ENCODE data around the gene KLHDC8A. TPM values are rescaled to one million over a fixed set of nuclear protein-coding genes. Genes with fewer than 3 reads are reported as not detected.

KLHDC8A gene
- total RNA-seq, 1 experiment from 2014 or later: not detected

DNA sequence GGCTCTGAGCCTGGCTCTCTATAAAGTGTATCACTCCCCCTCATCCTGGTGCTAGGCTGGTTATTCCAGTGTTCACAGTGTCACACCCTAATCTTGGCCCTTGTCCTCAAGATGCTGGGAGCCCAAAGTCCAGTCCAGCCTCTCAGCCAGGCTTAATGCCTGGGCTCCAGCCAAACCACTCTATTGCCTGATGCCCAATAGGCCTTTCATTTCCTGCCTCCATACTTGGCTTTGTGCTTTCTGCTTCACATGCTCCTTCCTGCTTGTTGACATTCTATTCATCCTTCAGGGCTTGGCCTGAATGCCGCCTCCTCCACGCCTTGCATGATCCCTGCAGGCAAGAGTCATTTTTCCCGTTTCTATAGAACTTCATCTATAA, 1.7 kb downstream of the KLHDC8A start:
- ChIA-PET CTCF (interaction anchor here (1.5 to 2.4 kb wide), 3 partner anchors 19 to 169 kb away, joined by 9 to 47 read pairs (median 33); no protein-coding TSS in a partner anchor), POLR2A (ENCODE audit: low non-redundant PET) (no interaction called here)
- no TSS peak for BruUV-seq (replicated peaks)
- no peak overlapping the region for H3K4me3 ChIP-seq (ENCODE audit: low read depth, low read length, poor library complexity, severe bottlenecking)
- intact Hi-C loops (cut with micrococcal nuclease; ENCODE audit: unreplicated experiment): no loop called here
- H3K27me3 ChIP-seq (replicated peaks; ENCODE audit: insufficient read depth, low read depth, low read length, poor library complexity): no peaks in the 10 kb centered on the region
- no peak overlapping the region for H3K27ac ChIP-seq (ENCODE audit: low read depth, low read length, poor library complexity, severe bottlenecking)
- no peak for DNase-seq (ENCODE audit: low spot score)
- TF ChIP-seq, protein P1, sequence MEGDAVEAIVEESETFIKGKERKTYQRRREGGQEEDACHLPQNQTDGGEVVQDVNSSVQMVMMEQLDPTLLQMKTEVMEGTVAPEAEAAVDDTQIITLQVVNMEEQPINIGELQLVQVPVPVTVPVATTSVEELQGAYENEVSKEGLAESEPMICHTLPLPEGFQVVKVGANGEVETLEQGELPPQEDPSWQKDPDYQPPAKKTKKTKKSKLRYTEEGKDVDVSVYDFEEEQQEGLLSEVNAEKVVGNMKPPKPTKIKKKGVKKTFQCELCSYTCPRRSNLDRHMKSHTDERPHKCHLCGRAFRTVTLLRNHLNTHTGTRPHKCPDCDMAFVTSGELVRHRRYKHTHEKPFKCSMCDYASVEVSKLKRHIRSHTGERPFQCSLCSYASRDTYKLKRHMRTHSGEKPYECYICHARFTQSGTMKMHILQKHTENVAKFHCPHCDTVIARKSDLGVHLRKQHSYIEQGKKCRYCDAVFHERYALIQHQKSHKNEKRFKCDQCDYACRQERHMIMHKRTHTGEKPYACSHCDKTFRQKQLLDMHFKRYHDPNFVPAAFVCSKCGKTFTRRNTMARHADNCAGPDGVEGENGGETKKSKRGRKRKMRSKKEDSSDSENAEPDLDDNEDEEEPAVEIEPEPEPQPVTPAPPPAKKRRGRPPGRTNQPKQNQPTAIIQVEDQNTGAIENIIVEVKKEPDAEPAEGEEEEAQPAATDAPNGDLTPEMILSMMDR (conservative IDR thresholded peaks at IDR 0.05; ENCODE audit: low read depth, low read length): no peak
- TF ChIP-seq EZH2 (IDR thresholded peaks at IDR 0.05; ENCODE audit: borderline replicate concordance, low read depth, low read length, poor library complexity, severe bottlenecking): no peak
- peaks cover 15% of the 10 kb centered on the region for H3K4me1 ChIP-seq (ENCODE audit: insufficient read depth, low read length, poor library complexity, severe bottlenecking)
- H3K36me3 ChIP-seq (ENCODE audit: insufficient read depth, low read length, poor library complexity, severe bottlenecking): no peaks in the 10 kb centered on the region
- H3K9me3 ChIP-seq (ENCODE audit: low read depth, low read length, poor library complexity, severe bottlenecking): no peaks in the 10 kb centered on the region

GRCh38 chr1:205354259-205355074, 2.3 kb downstream of the KLHDC8A start:
- no peaks in the 10 kb centered on the region for H3K36me3 ChIP-seq (ENCODE audit: insufficient read depth, low read length, poor library complexity, severe bottlenecking)
- ChIA-PET POLR2A (ENCODE audit: low non-redundant PET) (no interaction called here), CTCF (interaction anchor here (0.5 to 2.4 kb wide), 13 partner anchors 19 to 303 kb away, joined by 3 to 47 read pairs (median 4); no protein-coding TSS in a partner anchor)
- H3K27ac ChIP-seq (ENCODE audit: low read depth, low read length, poor library complexity, severe bottlenecking): no peak overlapping the region
- no TSS peak for BruUV-seq (replicated peaks)
- peak; percentile 81 for DNase-seq (ENCODE audit: low spot score)
- peaks cover 15% of the 10 kb centered on the region for H3K4me1 ChIP-seq (ENCODE audit: insufficient read depth, low read length, poor library complexity, severe bottlenecking)
- TF ChIP-seq, protein P1 (conservative IDR thresholded peaks at IDR 0.05; ENCODE audit: low read depth, low read length): peak; percentile 94
- no peak for TF ChIP-seq EZH2 (IDR thresholded peaks at IDR 0.05; ENCODE audit: borderline replicate concordance, low read depth, low read length, poor library complexity, severe bottlenecking)
- no peak overlapping the region for H3K4me3 ChIP-seq (ENCODE audit: low read depth, low read length, poor library complexity, severe bottlenecking)
- H3K9me3 ChIP-seq (ENCODE audit: low read depth, low read length, poor library complexity, severe bottlenecking): no peaks in the 10 kb centered on the region
- no peaks in the 10 kb centered on the region for H3K27me3 ChIP-seq (replicated peaks; ENCODE audit: insufficient read depth, low read depth, low read length, poor library complexity)
- intact Hi-C loops (cut with micrococcal nuclease; ENCODE audit: unreplicated experiment): loop anchor here (1.0 kb wide), 2 partner anchors 131 to 170 kb away; no protein-coding TSS in a partner anchor

DNA sequence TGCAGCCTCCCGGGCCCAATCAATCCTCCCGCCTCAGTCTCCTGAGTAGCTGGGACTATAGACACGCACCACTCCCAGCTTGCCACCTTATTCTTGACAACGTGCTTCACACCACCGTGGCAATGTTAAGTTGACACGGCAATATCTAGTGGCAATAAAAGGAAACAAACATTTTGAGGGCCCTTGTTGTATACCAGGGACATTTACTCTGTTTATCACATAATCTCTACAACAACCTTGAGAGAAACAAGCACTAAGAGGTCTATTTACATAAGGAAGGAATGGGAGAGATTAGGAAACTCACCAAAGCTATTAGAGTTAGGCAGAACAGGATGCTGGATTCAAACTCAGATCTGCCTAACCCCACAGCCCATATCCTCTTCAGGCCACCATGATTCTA, 3.1 kb downstream of the KLHDC8A start:
- Histone ChIP-seq H3K9me3 (ENCODE audit: low read depth, low read length, poor library complexity, severe bottlenecking) (no peaks in the 10 kb centered on the region), H3K27ac (ENCODE audit: low read depth, low read length, poor library complexity, severe bottlenecking) (no peak overlapping the region), H3K4me1 (ENCODE audit: insufficient read depth, low read length, poor library complexity, severe bottlenecking) (peaks cover 21% of the 10 kb centered on the region), H3K36me3 (ENCODE audit: insufficient read depth, low read length, poor library complexity, severe bottlenecking) (no peaks in the 10 kb centered on the region), H3K27me3 (replicated peaks; ENCODE audit: insufficient read depth, low read depth, low read length, poor library complexity) (no peaks in the 10 kb centered on the region), H3K4me3 (ENCODE audit: low read depth, low read length, poor library complexity, severe bottlenecking) (no peak overlapping the region)
- TF ChIP-seq, protein P1 (conservative IDR thresholded peaks at IDR 0.05; ENCODE audit: low read depth, low read length): no peak
- no peak for TF ChIP-seq EZH2 (IDR thresholded peaks at IDR 0.05; ENCODE audit: borderline replicate concordance, low read depth, low read length, poor library complexity, severe bottlenecking)
- no TSS peak for BruUV-seq (replicated peaks)
- intact Hi-C loops (cut with micrococcal nuclease; ENCODE audit: unreplicated experiment): loop anchor here (1.0 kb wide), 2 partner anchors 132 to 171 kb away; no protein-coding TSS in a partner anchor
- CTCF ChIA-PET: interaction anchor here (0.6 to 2.4 kb wide), 12 partner anchors 18 to 304 kb away, joined by 3 to 47 read pairs (median 6); no protein-coding TSS in a partner anchor
- DNase-seq (ENCODE audit: low spot score): no peak
- POLR2A ChIA-PET (ENCODE audit: low non-redundant PET): no interaction called here
